ENCODE measurements around the gene PDXDC1. TPM values are rescaled to one million over a fixed set of nuclear protein-coding genes. Genes with fewer than 3 reads are reported as not detected.
"Not testable (repeated sequence)": the region's sequence is repeated elsewhere in the genome, so short reads cannot be mapped to it uniquely, and the experiment has no call there.

PDXDC1 gene
- total RNA-seq, 1 donor from 2014 or later = 69.1 TPM

DNA sequence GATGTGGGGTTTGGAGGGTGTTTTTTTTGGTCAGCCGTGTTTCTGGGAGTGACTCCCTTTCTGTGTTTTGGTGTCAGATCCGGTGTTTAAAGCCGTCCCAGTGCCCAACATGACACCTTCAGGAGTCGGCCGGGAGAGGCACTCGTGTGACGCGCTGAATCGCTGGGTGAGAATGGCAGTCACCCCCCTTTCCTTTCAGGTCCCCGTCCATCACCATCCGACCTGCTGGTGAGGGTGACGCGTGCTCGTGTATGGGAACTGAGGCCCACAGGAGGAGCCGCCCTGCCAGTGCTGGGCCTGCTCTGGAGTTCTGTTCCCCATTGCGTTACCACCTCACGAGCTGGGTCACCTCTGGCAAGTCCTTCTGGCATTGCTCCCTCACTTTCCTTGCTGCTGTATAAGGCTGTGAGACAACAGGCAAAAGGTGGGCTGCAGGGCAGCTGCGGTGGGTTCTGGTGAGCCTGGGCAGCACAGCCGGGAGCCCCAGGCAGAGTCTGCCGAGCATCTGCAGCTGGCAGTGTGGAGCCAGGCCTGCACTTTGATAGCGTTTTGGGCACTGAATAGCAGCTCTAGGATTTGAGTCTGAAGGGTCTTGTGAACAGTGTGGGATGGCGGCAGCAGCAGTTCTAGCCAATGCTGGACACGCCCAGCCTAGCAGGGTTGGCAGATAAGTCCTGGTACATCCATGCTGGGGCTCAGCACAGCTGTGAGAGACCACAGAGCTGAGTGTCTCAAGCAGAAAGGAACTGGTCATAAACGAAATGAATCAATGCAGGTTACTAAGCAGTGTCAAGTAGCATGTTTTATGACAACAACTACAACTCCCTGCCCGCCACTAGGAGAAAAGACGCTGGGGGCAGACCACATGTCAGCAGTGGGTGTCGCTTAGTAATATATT is 54.2 kb downstream of the PDXDC1 start:
- Mint-ChIP-seq H3K36me3 (peaks cover 35% of the 10 kb centered on the region), H3K27ac (peak overlapping the region; percentile 50)
- H3K36me3 ChIP-seq; H3K4me1 ChIP-seq; H3F3A ChIP-seq (ENCODE audit: low read depth); H2AFZ ChIP-seq (replicated peaks); H3K4me2 ChIP-seq; H3K9me3 Mint-ChIP-seq; H3K4me3 Mint-ChIP-seq; H3K79me2 ChIP-seq (ENCODE audit: low read depth); H3K27ac ChIP-seq; H3K27me3 Mint-ChIP-seq (ENCODE audit: insufficient read depth, low read depth); H3K27me3 ChIP-seq; DNase-seq (ENCODE audit: low spot score); H3K9ac ChIP-seq; H3K4me3 ChIP-seq; H3K9me3 ChIP-seq (ENCODE audit: low read depth); H3K4me1 Mint-ChIP-seq: not testable (repeated sequence)
- H4K20me1 ChIP-seq (ENCODE audit: low read depth) = peaks cover 26% of the 10 kb centered on the region

DNA sequence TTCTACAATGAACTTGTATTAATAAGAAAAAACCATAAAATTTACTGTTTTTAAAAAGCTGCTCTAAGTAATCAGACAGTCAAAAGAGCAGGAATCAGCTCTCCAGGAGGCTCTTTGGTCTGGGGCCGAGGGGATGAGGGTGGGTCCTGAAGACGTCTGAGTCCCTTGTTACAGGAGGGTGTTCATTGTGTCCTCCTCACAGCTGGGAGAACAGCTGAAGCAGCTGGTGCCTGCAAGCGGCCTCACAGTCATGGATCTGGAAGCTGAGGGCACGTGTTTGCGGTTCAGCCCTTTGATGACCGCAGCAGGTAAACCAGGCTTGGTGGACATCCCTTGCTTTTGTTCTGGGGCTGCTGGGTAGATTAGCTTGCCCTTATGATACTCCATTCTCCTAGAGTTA is 54.9 kb downstream of the PDXDC1 start:
- H3K9me3 ChIP-seq (ENCODE audit: low read depth); H3K27me3 Mint-ChIP-seq (ENCODE audit: insufficient read depth, low read depth); H3K79me2 ChIP-seq (ENCODE audit: low read depth); H3K4me1 ChIP-seq; H2AFZ ChIP-seq (replicated peaks); H3K4me1 Mint-ChIP-seq; H3K27me3 ChIP-seq; H3K9ac ChIP-seq; H3K4me3 ChIP-seq; H3K4me3 Mint-ChIP-seq; H3K9me3 Mint-ChIP-seq; H3F3A ChIP-seq (ENCODE audit: low read depth); DNase-seq (ENCODE audit: low spot score); H3K36me3 ChIP-seq: not testable (repeated sequence)
- H3K27ac ChIP-seq = peak overlapping the region; percentile 74
- Mint-ChIP-seq H3K36me3 (peaks cover 31% of the 10 kb centered on the region), H3K27ac (peak overlapping the region; percentile 16)
- H4K20me1 ChIP-seq (ENCODE audit: low read depth) = peaks cover 22% of the 10 kb centered on the region
- H3K4me2 ChIP-seq = peak overlapping the region; percentile 6

DNA sequence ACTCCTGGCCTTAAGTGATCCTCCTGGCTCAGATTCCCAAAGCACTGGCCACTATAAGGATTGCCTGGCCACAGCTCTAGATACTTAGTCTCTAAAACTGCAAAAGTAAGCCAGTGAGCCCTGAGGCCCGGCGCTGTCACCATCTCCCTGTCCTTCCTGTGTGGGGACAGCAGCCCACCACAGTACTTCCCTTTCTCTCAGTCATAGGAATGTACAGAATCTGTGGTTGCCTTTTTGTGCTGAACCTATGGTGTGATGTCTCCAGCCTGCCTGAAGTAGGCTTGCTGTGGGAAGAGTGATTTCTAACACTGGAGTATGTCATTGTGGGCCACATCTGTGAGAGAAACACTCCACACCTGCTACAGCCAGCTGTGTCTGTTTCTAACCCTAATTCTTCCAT is 56.4 kb downstream of the PDXDC1 start:
- no peaks in the 10 kb centered on the region for H3K36me3 ChIP-seq
- TF ChIP-seq, protein P1, sequence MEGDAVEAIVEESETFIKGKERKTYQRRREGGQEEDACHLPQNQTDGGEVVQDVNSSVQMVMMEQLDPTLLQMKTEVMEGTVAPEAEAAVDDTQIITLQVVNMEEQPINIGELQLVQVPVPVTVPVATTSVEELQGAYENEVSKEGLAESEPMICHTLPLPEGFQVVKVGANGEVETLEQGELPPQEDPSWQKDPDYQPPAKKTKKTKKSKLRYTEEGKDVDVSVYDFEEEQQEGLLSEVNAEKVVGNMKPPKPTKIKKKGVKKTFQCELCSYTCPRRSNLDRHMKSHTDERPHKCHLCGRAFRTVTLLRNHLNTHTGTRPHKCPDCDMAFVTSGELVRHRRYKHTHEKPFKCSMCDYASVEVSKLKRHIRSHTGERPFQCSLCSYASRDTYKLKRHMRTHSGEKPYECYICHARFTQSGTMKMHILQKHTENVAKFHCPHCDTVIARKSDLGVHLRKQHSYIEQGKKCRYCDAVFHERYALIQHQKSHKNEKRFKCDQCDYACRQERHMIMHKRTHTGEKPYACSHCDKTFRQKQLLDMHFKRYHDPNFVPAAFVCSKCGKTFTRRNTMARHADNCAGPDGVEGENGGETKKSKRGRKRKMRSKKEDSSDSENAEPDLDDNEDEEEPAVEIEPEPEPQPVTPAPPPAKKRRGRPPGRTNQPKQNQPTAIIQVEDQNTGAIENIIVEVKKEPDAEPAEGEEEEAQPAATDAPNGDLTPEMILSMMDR (IDR thresholded peaks at IDR 0.05) = no peak
- peaks cover 23% of the 10 kb centered on the region for H3K36me3 Mint-ChIP-seq

DNA sequence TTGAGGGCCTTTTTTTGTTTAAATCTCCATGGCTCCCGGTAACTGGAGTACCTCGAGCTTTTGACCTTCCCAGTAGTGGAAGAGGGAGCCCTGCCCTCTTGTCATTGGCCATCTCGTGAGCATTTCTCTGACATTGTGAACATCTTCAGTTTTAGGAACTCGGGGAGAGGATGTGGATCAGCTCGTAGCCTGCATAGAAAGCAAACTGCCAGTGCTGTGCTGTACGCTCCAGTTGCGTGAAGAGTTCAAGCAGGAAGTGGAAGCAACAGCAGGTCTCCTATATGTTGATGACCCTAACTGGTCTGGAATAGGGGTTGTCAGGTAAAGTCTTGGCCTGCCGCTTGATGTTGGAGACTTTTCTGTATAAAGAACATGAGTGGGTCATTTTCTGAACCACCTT is 56.8 kb downstream of the PDXDC1 start:
- H3K4me2 ChIP-seq = no peak overlapping the region
- no peak overlapping the region for H3K27ac ChIP-seq
- H3K4me3 ChIP-seq = no peak overlapping the region
- H3K4me1 ChIP-seq = peaks cover 3% of the 10 kb centered on the region
- H3K27me3 Mint-ChIP-seq (ENCODE audit: insufficient read depth, low read depth) = peaks cover 3% of the 10 kb centered on the region
- H3K9me3 ChIP-seq (ENCODE audit: low read depth) = no peaks in the 10 kb centered on the region
- H3K4me3 Mint-ChIP-seq = no peak overlapping the region
- H3K36me3 ChIP-seq = no peaks in the 10 kb centered on the region
- H2AFZ ChIP-seq (replicated peaks) = no peak overlapping the region
- H3K9me3 Mint-ChIP-seq = no peaks in the 10 kb centered on the region
- no peak overlapping the region for H3K27ac Mint-ChIP-seq
- H3F3A ChIP-seq (ENCODE audit: low read depth) = peaks cover 8% of the 10 kb centered on the region
- peaks cover 22% of the 10 kb centered on the region for H4K20me1 ChIP-seq (ENCODE audit: low read depth)
- H3K27me3 ChIP-seq = no peaks in the 10 kb centered on the region
- DNase-seq (ENCODE audit: low spot score) = no peak
- peaks cover 23% of the 10 kb centered on the region for H3K36me3 Mint-ChIP-seq
- no peak for TF ChIP-seq EZH2phosphoT487 (IDR thresholded peaks at IDR 0.05)
- TF ChIP-seq EZH2 (IDR thresholded peaks at IDR 0.05) = no peak
- TF ChIP-seq, protein P1 (IDR thresholded peaks at IDR 0.05) = no peak
- H3K4me1 Mint-ChIP-seq = no peaks in the 10 kb centered on the region
- H3K79me2 ChIP-seq (ENCODE audit: low read depth) = no peaks in the 10 kb centered on the region
- no peak overlapping the region for H3K9ac ChIP-seq

More for the DNA sequence above, 56.4 kb downstream of the PDXDC1 start:
- H3K79me2 ChIP-seq (ENCODE audit: low read depth) = no peaks in the 10 kb centered on the region
- no peaks in the 10 kb centered on the region for H3K9me3 Mint-ChIP-seq
- no peak overlapping the region for H3K27ac ChIP-seq
- H3K4me3 ChIP-seq = no peak overlapping the region
- no peak overlapping the region for H3K4me2 ChIP-seq
- DNase-seq (ENCODE audit: low spot score) = no peak
- H3K27me3 ChIP-seq = no peaks in the 10 kb centered on the region
- peaks cover 3% of the 10 kb centered on the region for H3K27me3 Mint-ChIP-seq (ENCODE audit: insufficient read depth, low read depth)
- peaks cover 8% of the 10 kb centered on the region for H3F3A ChIP-seq (ENCODE audit: low read depth)
- no peak overlapping the region for H2AFZ ChIP-seq (replicated peaks)
- no peak overlapping the region for H3K9ac ChIP-seq
- no peak overlapping the region for H3K27ac Mint-ChIP-seq
- no peaks in the 10 kb centered on the region for H3K4me1 Mint-ChIP-seq
- peaks cover 3% of the 10 kb centered on the region for H3K4me1 ChIP-seq
- H3K4me3 Mint-ChIP-seq = no peak overlapping the region
- H4K20me1 ChIP-seq (ENCODE audit: low read depth) = peaks cover 22% of the 10 kb centered on the region
- no peaks in the 10 kb centered on the region for H3K9me3 ChIP-seq (ENCODE audit: low read depth)

Measured in neural progenitor cell (in vitro differentiated cells).